GM12878 (cell line): Measurements from ENCODE around the gene HECTD3. TPM values are rescaled to one million over a fixed set of nuclear protein-coding genes. Genes with fewer than 3 reads are reported as not detected.

Source experiments
- ATAC-seq: fragments of 200-7000 bp; cut with Tn5 transposase; 3 replicates; pipeline ENCODE4 v1.9.1; 2020; ENCODE audit warnings: mild to moderate bottlenecking, moderate library complexity
- BruUV-seq: library from RNA; stranded (reverse); fragments of 400-500 nt; replicated peaks from 2 replicates; lab custom pipeline; 2021; lab: Mats Ljungman, UMichigan
- CTCF ChIA-PET: fragments of 300-600 bp; sonication (Branson Sonifier 250); formaldehyde crosslinking; extraction: SDS; loops from one replicate; lab custom pipeline; 2021; ENCODE audit warnings: inconsistent platforms; lab: Yijun Ruan, JAX
- POLR2A ChIA-PET: fragments of 350-600 bp; formaldehyde crosslinking; extraction: SDS; loops from one replicate; lab custom pipeline; 2021; ENCODE audit warnings: inconsistent platforms; lab: Charles Lee
- RAD21 ChIA-PET: fragments of 300-600 bp; sonication (Branson Sonifier 250); formaldehyde crosslinking; loops from one replicate; lab custom pipeline; 2023; ENCODE audit warnings: antibody characterized with exemption; ENCODE audit not compliant: unreplicated experiment; lab: Charles Lee
- SMC1A ChIA-PET: fragments of 300-600 bp; sonication (Branson Sonifier 250); formaldehyde crosslinking; loops from one replicate; lab custom pipeline; 2023; ENCODE audit not compliant: unreplicated experiment, uncharacterized antibody; lab: Charles Lee
- DNase-seq: peaks from one replicate; pipeline ENCODE4 v3.0.0-alpha.2; 2011; ENCODE audit warnings: low read depth, low spot score
- FAIRE-seq: peaks from 3 replicates; lab custom pipeline; 2011; peaks lifted over from hg19 to GRCh38; lab: Jason Lieb, UNC
- H2AFZ ChIP-seq: 2 replicates; pipeline ENCODE4 v1.6.0; 2011; ENCODE audit warnings: low read depth, low read length, control low read depth; ENCODE audit not compliant: control insufficient read depth
- H3K27ac ChIP-seq: 2 replicates; pipeline ENCODE4 v1.5.1; 2011; ENCODE audit warnings: control low read depth; ENCODE audit not compliant: control insufficient read depth, insufficient read depth
- H3K27me3 ChIP-seq, 2 experiments: replicated peaks in 1 of 2; 2 replicates each; pipeline versions ENCODE4 v1.6.0 to v1.6.1; 2011; ENCODE audit warnings: low read length in 1 of 2; ENCODE audit not compliant: control insufficient read depth in 2 of 2, insufficient read depth in 2 of 2
- H3K36me3 ChIP-seq, 2 experiments: 2 replicates each; pipeline ENCODE4 v1.5.1; 2011; ENCODE audit warnings: low read length in 1 of 2; ENCODE audit not compliant: control insufficient read depth in 2 of 2, insufficient read depth in 2 of 2
- H3K4me1 ChIP-seq: 2 replicates; pipeline ENCODE4 v1.6.1; 2011; ENCODE audit warnings: mild to moderate bottlenecking, low read length, moderate library complexity, mixed read lengths; ENCODE audit not compliant: control insufficient read depth, insufficient read depth
- H3K4me2 ChIP-seq: 2 replicates; pipeline ENCODE4 v1.6.0; 2011; ENCODE audit warnings: control low read depth; ENCODE audit not compliant: control insufficient read depth, insufficient read depth
- H3K4me3 ChIP-seq: fragments of 200-600 bp; sonication (generic); 2 replicates; pipeline ENCODE4 v1.5.1; 2016
- H3K79me2 ChIP-seq: 2 replicates; pipeline ENCODE4 v1.6.0; 2011; ENCODE audit warnings: low read length; ENCODE audit not compliant: control insufficient read depth, insufficient read depth
- H3K9ac ChIP-seq: 2 replicates; pipeline ENCODE4 v1.8.0; 2011; ENCODE audit warnings: low read length, control low read depth, mixed read lengths; ENCODE audit not compliant: control insufficient read depth, insufficient read depth
- H3K9me3 ChIP-seq: replicated peaks from 3 replicates; pipeline ENCODE4 v1.5.1; 2011; ENCODE audit warnings: mild to moderate bottlenecking, low read length; ENCODE audit not compliant: control insufficient read depth, insufficient read depth
- H4K20me1 ChIP-seq: 2 replicates; pipeline ENCODE4 v1.6.0; 2011; ENCODE audit not compliant: control insufficient read depth, insufficient read depth
- ATF3 ChIP-seq: IDR thresholded peaks from 2 replicates; pipeline ENCODE4 v1.6.1; 2011; ENCODE audit warnings: low read depth, mild to moderate bottlenecking, low read length, moderate library complexity, borderline replicate concordance; ENCODE audit errors: extremely low read depth
- BACH1 ChIP-seq: fragments of 450-650 bp; IDR thresholded peaks from 2 replicates; pipeline ENCODE4 v1.6.1; 2017; ENCODE audit warnings: mild to moderate bottlenecking, borderline replicate concordance
- CREM ChIP-seq: IDR thresholded peaks from 2 replicates; pipeline ENCODE4 v1.6.1; 2014; ENCODE audit warnings: antibody characterized with exemption, low read depth
- E4F1 ChIP-seq: fragments of 450-650 bp; IDR thresholded peaks from 2 replicates; pipeline ENCODE4 v1.6.1; 2018; ENCODE audit warnings: borderline replicate concordance, mild to moderate bottlenecking; ENCODE audit not compliant: partially characterized antibody
- IRF4 ChIP-seq: IDR thresholded peaks from 2 replicates; pipeline ENCODE4 v1.6.1; 2011; ENCODE audit warnings: low read depth, low read length
- JUNB ChIP-seq: IDR thresholded peaks from 2 replicates; pipeline ENCODE4 v1.6.1; 2016; ENCODE audit warnings: antibody characterized with exemption, mild to moderate bottlenecking
- KDM1A ChIP-seq: fragments of 200-600 bp; sonication (generic); IDR thresholded peaks from 2 replicates; pipeline ENCODE4 v1.6.1; 2016; ENCODE audit warnings: borderline replicate concordance
- NFXL1 ChIP-seq: fragments of 450-650 bp; IDR thresholded peaks from 2 replicates; pipeline ENCODE4 v1.6.1; 2017; ENCODE audit warnings: antibody characterized with exemption, mild to moderate bottlenecking, borderline replicate concordance
- NR2C1 ChIP-seq: fragments of 450-650 bp; IDR thresholded peaks from 2 replicates; pipeline ENCODE4 v1.6.1; 2017; ENCODE audit warnings: antibody characterized with exemption, mild to moderate bottlenecking, moderate library complexity
- POLR2AphosphoS5 ChIP-seq: IDR thresholded peaks from 2 replicates; pipeline ENCODE4 v1.6.1; 2011; ENCODE audit warnings: mild to moderate bottlenecking, low read length, inconsistent platforms
- RAD51 ChIP-seq: fragments of 450-650 bp; IDR thresholded peaks from 2 replicates; pipeline ENCODE4 v1.6.1; 2016; ENCODE audit warnings: moderate library complexity, mild to moderate bottlenecking, inconsistent platforms
- SIN3A ChIP-seq: IDR thresholded peaks from 2 replicates; pipeline ENCODE4 v1.6.1; 2012; ENCODE audit warnings: low read depth, low read length, improper control_type of control experiment
- SMAD5 ChIP-seq: IDR thresholded peaks from 2 replicates; pipeline ENCODE4 v1.6.1; 2016; ENCODE audit warnings: antibody characterized with exemption, low read depth
- TARDBP ChIP-seq: IDR thresholded peaks from 2 replicates; pipeline ENCODE4 v1.6.1; 2016; ENCODE audit warnings: borderline replicate concordance
- TBL1XR1 ChIP-seq: IDR thresholded peaks from 2 replicates; pipeline ENCODE4 v1.6.1; 2012; ENCODE audit warnings: low read depth, low read length, improper control_type of control experiment
- ZNF274 ChIP-seq: IDR thresholded peaks from one replicate; pipeline ENCODE4 v1.8.0; 2011; ENCODE audit not compliant: insufficient read length, insufficient read depth
- WGBS: methylation state at CpG from one replicate; pipeline ENCODE4 v1.1.6; 2016; ENCODE audit warnings: low lambda C conversion rate; ENCODE audit not compliant: insufficient replicate concordance, insufficient coverage; ENCODE audit errors: missing lambda C conversion rate; 5-methylcytosine and 5-hydroxymethylcytosine counted together
- in situ Hi-C: fragments of 300-500 bp; cut with MboI; formaldehyde crosslinking; loops from 9 replicates; pipeline ENCODE4 v1.14.3; 2018; ENCODE audit warnings: mixed read lengths
- intact Hi-C: fragments of 100-400 bp; cut with micrococcal nuclease; formaldehyde crosslinking; loops from one replicate; pipeline ENCODE4 v1.14.2; 2022; ENCODE audit not compliant: unreplicated experiment
- polyA plus RNA-seq, 11 experiments: library from polyadenylated mRNA; depleted of rRNA in 4 of 11; unstranded in 6 of 11; stranded (reverse) in 5 of 11; fragments of >200 nt; fragmentation: Nextera tagmentation in 4 of 11; fragmentation: Illumina TruSeq in 1 of 11; extraction: Ambion mirVana in 4 of 11; extraction: Trizol in 1 of 11; gene quantifications; 1 replicate in 1 of 11; 2 replicates in 10 of 11; pipeline versions ENCODE4 v1.2.1 to v1.2.3, GENCODE V29; 2011 to 2016; ENCODE audit warnings: inconsistent platforms in 2 of 11, missing spikeins in 2 of 11, low read depth in 1 of 11
- total RNA-seq, 4 experiments: library from RNA; depleted of rRNA in 3 of 4; stranded (reverse); fragments of >200 nt in 3 of 4; fragmentation: Illumina TruSeq in 1 of 4; extraction: Trizol in 1 of 4; gene quantifications; 2 replicates each; pipeline versions ENCODE4 v1.2.1 to v1.2.3, GENCODE V29; 2013 to 2021

Gene HECTD3
- total and polyA plus RNA-seq, 10 of the 15 experiments (the other 5 are each of a cell fraction or from before 2014, with no cell fraction given), result 3.4 to 30.4 (median 22.6) TPM

- intact Hi-C loops (no loop called here), in situ Hi-C loops (no loop called here)
- no peak for ATAC-seq
- no peak for FAIRE-seq
- Histone ChIP-seq H3K79me2 (no peaks in the 10 kb centered on the region), H3K9ac (no peak overlapping the region), H3K9me3 (no peaks in the 10 kb centered on the region), H3K36me3 (no peaks in the 10 kb centered on the region; a peak in 1 of 4 replicates), H2AFZ (no peak overlapping the region), H3K27me3 (no peaks in the 10 kb centered on the region), H4K20me1 (no peaks in the 10 kb centered on the region), H3K27ac (no peak overlapping the region), H3K4me3 (no peak overlapping the region), H3K4me2 (no peak overlapping the region), H3K4me1 (no peaks in the 10 kb centered on the region)
- CTCF ChIA-PET, result no interaction called here
- TF ChIP-seq IRF4 (no peak), SMAD5 (no peak), SIN3A (no peak), JUNB (no peak), ATF3 (no peak), POLR2AphosphoS5 (no peak), NFXL1 (no peak), RAD51 (no peak)
- no peak for DNase-seq
- SMC1A ChIA-PET, result interaction anchor here (1.2 to 1.4 kb wide), 2 partner anchors 15 to 49 kb away, joined by 3 to 4 read pairs; no protein-coding TSS in a partner anchor
- RAD21 ChIA-PET, result no interaction called here
- no TSS peak for BruUV-seq
- POLR2A ChIA-PET, result no interaction called here
- 46% methylated on average over 1 of the region's 1 CpG for WGBS
These were observed 46.7 kb downstream of the HECTD3 start for GRCh38 chr1:44964396-44964795.

DNA sequence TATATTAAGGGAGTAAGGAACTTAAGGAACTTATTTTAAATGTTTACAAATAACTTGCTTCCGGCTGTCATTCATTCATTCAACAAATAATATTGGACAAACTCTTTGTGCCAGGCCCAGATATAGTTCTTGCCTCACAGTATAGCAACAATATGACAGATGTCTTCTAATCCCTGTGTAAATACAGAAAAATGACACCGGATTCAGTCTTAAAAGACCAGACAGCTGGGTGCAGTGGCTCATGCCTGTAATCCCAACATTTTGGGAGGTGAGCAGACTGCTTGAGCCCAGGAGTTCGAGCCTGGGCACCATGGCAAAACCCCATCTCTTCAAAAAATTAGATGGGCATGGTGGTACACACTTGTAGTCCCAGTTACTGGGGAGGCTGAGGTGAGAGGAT is 48.4 kb downstream of the HECTD3 start:
- WGBS, result 78% methylated on average over 3 of the region's 3 CpGs
- H3K9me3 ChIP-seq, result no peaks in the 10 kb centered on the region
- H2AFZ ChIP-seq, result no peak overlapping the region
- no TSS peak for BruUV-seq
- in situ Hi-C loops (no loop called here), intact Hi-C loops (no loop called here)
- ATAC-seq (no peak), DNase-seq (no peak), FAIRE-seq (no peak)
- no peaks in the 10 kb centered on the region for H3K4me1 ChIP-seq
- H3K36me3 ChIP-seq, result no peaks in the 10 kb centered on the region; a peak in 1 of 4 replicates
- POLR2A ChIA-PET, result interaction anchor here (0.5 kb wide), 1 partner anchor 20 kb away, joined by 4 read pairs; no protein-coding TSS in a partner anchor
- H4K20me1 ChIP-seq, result no peaks in the 10 kb centered on the region
- H3K4me2 ChIP-seq, result no peak overlapping the region
- RAD21 ChIA-PET, result no interaction called here
- H3K27me3 ChIP-seq, result no peaks in the 10 kb centered on the region
- no peaks in the 10 kb centered on the region for H3K79me2 ChIP-seq
- no peak overlapping the region for H3K4me3 ChIP-seq
- CTCF ChIA-PET, result no interaction called here
- SMC1A ChIA-PET, result no interaction called here
- H3K27ac ChIP-seq, result no peak overlapping the region
- no peak overlapping the region for H3K9ac ChIP-seq
- TF ChIP-seq E4F1, result no peak
- no peak for TF ChIP-seq NR2C1
- TF ChIP-seq ZNF274, result no peak
- no peak for TF ChIP-seq BACH1
- no peak for TF ChIP-seq CREM
- no peak for TF ChIP-seq KDM1A
- no peak for TF ChIP-seq TBL1XR1
- TF ChIP-seq TARDBP, result no peak
